ENCODE data around the gene KMO. TPM values are rescaled to one million over a fixed set of nuclear protein-coding genes. Genes with fewer than 3 reads are reported as not detected.

Gene KMO
- total RNA-seq, 1 experiment from 2014 or later: 1.2 TPM

DNA sequence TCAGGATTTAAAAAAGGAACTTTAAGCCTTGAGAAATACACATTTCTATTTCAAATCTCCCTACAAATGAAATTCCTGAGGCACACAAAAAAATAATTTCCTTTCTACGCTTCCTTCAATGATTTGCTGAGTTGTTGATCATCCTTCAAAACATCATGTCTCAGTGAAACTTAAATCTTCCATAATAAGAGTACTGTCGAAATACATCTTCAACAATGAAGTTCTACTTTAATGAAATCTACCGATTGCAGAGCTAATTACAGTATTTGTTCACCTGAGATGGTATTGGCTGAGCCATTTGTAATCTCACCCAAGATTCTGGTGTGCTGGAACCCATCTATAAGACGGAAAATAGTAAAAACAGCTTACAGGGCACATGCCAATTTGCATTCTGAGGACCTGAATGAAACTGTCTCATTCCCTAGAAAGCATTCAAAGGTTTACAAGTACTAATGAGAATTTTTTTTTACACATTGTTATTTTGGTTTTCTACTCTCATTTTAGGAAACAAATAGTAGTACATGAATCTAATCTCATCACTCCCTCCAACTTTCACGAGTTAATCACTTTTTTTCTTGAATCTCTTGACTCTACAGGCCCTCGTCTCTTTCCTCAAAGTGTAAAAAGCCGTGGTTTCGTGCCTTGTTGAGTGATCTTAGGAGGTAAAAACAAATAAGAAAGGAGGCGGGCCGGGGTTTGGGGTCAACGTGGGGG, 106.9 kb downstream of the KMO start:
- intact Hi-C loops (cut with micrococcal nuclease): loop anchor here (1.0 to 2.0 kb wide), 2 partner anchors 110 to 195 kb away; no protein-coding TSS in a partner anchor
- Mint-ChIP-seq H3K9me3 (ENCODE audit: unreplicated experiment) (peaks cover 8% of the 10 kb centered on the region), H3K27ac (ENCODE audit: low read depth, unreplicated experiment) (peak overlapping the region; percentile 100), H3K4me3 (ENCODE audit: unreplicated experiment) (peak overlapping the region; percentile 75), H3K4me1 (ENCODE audit: insufficient read depth, unreplicated experiment) (peaks cover 66% of the 10 kb centered on the region), H3K36me3 (ENCODE audit: insufficient read depth, unreplicated experiment) (peaks cover 48% of the 10 kb centered on the region), H3K27me3 (ENCODE audit: insufficient read depth, unreplicated experiment) (no peaks in the 10 kb centered on the region)
- BruUV-seq (replicated peaks): TSS peak; percentile 53
- peak; percentile 55 for DNase-seq (ENCODE audit: unreplicated experiment)
- CTCF ChIA-PET: interaction anchor here (0.9 to 7.1 kb wide), 8 partner anchors 13 to 195 kb away, joined by 3 to 69 read pairs (median 5); no protein-coding TSS in a partner anchor
- TF ChIP-seq, protein P1, sequence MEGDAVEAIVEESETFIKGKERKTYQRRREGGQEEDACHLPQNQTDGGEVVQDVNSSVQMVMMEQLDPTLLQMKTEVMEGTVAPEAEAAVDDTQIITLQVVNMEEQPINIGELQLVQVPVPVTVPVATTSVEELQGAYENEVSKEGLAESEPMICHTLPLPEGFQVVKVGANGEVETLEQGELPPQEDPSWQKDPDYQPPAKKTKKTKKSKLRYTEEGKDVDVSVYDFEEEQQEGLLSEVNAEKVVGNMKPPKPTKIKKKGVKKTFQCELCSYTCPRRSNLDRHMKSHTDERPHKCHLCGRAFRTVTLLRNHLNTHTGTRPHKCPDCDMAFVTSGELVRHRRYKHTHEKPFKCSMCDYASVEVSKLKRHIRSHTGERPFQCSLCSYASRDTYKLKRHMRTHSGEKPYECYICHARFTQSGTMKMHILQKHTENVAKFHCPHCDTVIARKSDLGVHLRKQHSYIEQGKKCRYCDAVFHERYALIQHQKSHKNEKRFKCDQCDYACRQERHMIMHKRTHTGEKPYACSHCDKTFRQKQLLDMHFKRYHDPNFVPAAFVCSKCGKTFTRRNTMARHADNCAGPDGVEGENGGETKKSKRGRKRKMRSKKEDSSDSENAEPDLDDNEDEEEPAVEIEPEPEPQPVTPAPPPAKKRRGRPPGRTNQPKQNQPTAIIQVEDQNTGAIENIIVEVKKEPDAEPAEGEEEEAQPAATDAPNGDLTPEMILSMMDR (IDR thresholded peaks at IDR 0.05; ENCODE audit: unreplicated experiment): no peak
- POLR2A ChIA-PET: interaction anchor here (0.6 to 4.4 kb wide), 40 partner anchors 9 to 209 kb away, joined by 3 to 50 read pairs (median 5); partner anchors contain the start of genes EXO1, FH and KMO

DNA sequence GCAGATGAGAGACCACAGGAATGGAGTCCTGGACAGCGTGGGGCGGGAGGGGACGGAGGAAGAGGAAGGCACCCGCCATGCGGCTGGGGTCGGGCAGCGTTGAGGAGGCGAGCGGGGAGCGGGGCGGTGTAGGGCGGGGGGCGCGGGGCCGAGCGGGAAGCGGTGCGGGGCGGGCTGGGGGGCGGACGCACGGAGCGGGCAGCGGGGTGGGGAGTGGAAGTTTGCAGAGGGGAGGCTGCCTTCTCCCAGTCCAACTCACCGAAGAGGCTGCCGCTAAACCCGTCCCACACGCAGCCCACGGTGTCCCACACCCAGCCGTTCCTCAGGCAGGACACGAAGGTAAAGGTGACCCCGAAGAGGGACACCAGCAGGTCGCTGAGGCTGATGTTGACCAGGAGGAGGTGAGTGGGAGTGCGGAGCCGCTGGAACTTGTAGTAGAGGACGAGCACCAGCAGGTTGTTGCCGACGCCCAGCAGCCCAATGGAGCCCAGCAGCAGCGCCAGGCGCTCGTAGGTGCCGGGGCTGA, 107.5 kb downstream of the KMO start:
- Mint-ChIP-seq H3K27ac (ENCODE audit: low read depth, unreplicated experiment) (peak overlapping the region; percentile 100), H3K4me1 (ENCODE audit: insufficient read depth, unreplicated experiment) (peaks cover 60% of the 10 kb centered on the region), H3K27me3 (ENCODE audit: insufficient read depth, unreplicated experiment) (no peaks in the 10 kb centered on the region), H3K4me3 (ENCODE audit: unreplicated experiment) (peak overlapping the region; percentile 75), H3K36me3 (ENCODE audit: insufficient read depth, unreplicated experiment) (peaks cover 42% of the 10 kb centered on the region), H3K9me3 (ENCODE audit: unreplicated experiment) (peaks cover 8% of the 10 kb centered on the region)
- no TSS peak for BruUV-seq (replicated peaks)
- POLR2A ChIA-PET: interaction anchor here (0.7 to 5.8 kb wide), 52 partner anchors 8 to 1616 kb away, joined by 3 to 151 read pairs (median 9); partner anchors contain the start of genes CEP170, EXO1, FH and KMO
- TF ChIP-seq, protein P1 (IDR thresholded peaks at IDR 0.05; ENCODE audit: unreplicated experiment): no peak
- CTCF ChIA-PET: interaction anchor here (1.0 to 7.1 kb wide), 7 partner anchors 13 to 195 kb away, joined by 3 to 69 read pairs (median 19); no protein-coding TSS in a partner anchor
- intact Hi-C loops (cut with micrococcal nuclease): loop anchor here (1.0 to 2.0 kb wide), 5 partner anchors 27 to 195 kb away; no protein-coding TSS in a partner anchor
- peak; percentile 63 for DNase-seq (ENCODE audit: unreplicated experiment)

DNA sequence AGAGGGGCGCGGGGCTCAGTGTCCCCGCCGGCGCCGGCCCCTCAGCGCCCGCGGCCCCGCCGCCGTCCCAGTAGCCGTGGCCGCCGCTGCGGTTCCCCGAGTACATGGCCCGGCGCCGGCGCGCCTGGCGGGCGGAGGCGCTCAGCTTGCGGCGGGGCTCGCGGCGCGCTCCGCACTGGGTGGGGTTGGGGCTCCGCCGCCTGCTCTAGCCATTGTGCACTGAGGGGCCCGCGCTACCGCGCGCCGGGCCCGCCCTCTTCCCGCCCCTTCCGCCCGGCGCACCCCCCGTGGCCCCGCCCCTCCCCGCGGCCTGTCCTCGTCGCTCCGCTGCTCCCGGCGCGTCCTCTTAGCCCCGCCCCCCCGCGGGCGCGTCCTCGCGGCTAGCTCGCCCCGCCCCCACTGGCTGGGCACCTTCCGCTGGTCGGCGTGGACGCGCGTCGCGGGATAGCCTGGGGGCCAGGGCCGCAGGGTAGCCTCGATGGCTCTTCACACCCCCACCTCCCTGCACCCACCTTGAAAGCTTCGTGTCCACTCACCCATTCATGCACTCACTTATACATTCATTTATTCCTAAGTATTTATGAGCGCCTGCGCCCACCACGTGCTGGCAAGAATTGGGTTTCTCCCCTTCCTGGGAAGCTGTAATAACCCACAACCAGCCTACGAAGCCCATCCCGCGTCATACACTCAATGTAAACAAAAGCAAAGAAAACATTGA, 108.1 kb downstream of the KMO start, which contains the start of the genes CHML and OPN3:
Gene CHML, minus strand, starts transcription at position 221 of the 718 bp plus-strand sequence. CDS start 4,603 bp downstream, outside the sequence.
Gene OPN3, minus strand, starts transcription at position 221 of the 718 bp plus-strand sequence. Its CDS starts 115 bp downstream, at position 106.
- Mint-ChIP-seq H3K4me3 (ENCODE audit: unreplicated experiment) (peak within 1 kb of the TSS; percentile 75), H3K27ac (ENCODE audit: low read depth, unreplicated experiment) (peak within 1 kb of the TSS; percentile 100), H3K9me3 (ENCODE audit: unreplicated experiment) (peaks cover 8% of the 10 kb centered on the region), H3K27me3 (ENCODE audit: insufficient read depth, unreplicated experiment) (no peaks in the 10 kb centered on the region), H3K4me1 (ENCODE audit: insufficient read depth, unreplicated experiment) (peaks cover 55% of the 10 kb centered on the region), H3K36me3 (ENCODE audit: insufficient read depth, unreplicated experiment) (peaks cover 36% of the 10 kb centered on the region)
- no TSS peak for BruUV-seq (replicated peaks)
- CTCF ChIA-PET: interaction anchor here (0.6 to 2.6 kb wide), 19 partner anchors 11 to 198 kb away, joined by 3 to 22 read pairs (median 5); no protein-coding TSS in a partner anchor
- DNase-seq (ENCODE audit: unreplicated experiment): peak; percentile 96
- TF ChIP-seq, protein P1 (IDR thresholded peaks at IDR 0.05; ENCODE audit: unreplicated experiment): no peak
- intact Hi-C loops (cut with micrococcal nuclease): loop anchor here (1.0 to 2.0 kb wide), 3 partner anchors 28 to 76 kb away; no protein-coding TSS in a partner anchor
- POLR2A ChIA-PET: interaction anchor here (0.5 to 5.8 kb wide), 55 partner anchors 8 to 1615 kb away, joined by 3 to 151 read pairs (median 6); partner anchors contain the start of genes CEP170, EXO1, FH and KMO

All from MCF 10A (cell line).